ENCODE data around the gene LIN28A.
A peak's percentile ranks its signal among the peaks of the same experiment; 100 is the strongest.
"Not testable (repeated sequence)": the region's sequence is repeated elsewhere in the genome, so short reads cannot be mapped to it uniquely, and the experiment has no call there.

LIN28A gene, protein sequence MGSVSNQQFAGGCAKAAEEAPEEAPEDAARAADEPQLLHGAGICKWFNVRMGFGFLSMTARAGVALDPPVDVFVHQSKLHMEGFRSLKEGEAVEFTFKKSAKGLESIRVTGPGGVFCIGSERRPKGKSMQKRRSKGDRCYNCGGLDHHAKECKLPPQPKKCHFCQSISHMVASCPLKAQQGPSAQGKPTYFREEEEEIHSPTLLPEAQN

DNA sequence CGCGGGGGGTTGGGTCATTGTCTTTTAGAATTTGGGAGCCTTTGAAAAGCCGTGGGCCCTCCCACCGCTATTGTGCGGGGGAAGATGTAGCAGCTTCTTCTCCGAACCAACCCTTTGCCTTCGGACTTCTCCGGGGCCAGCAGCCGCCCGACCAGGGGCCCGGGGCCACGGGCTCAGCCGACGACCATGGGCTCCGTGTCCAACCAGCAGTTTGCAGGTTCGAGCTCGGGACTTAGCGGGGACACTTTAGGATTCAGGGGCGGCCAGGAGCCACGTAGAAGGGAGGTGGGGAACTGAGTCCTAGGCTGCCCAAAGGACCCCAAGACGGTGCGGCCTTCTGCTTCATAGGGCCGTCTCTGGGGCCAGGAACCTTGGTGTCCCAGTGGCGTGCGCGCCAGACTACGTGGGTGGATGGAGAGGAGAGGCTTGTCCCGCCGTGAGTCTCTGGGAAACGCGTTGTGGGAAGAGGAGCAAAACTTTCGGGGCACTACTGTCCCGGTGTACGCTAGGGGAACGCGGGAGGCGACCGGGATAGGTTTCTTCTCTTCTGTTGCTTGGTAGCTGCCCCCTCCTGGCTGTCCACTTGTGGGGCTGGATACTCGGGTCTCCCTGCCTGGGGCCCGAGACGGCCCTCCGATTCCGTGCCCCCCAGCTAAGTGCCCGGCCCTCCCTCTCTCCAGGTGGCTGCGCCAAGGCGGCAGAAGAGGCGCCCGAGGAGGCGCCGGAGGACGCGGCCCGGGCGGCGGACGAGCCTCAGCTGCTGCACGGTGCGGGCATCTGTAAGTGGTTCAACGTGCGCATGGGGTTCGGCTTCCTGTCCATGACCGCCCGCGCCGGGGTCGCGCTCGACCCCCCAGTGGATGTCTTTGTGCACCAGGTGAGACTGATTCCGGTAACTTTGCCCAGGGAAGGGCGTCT lies at the start of gene LIN28A:
Gene LIN28A (plus strand): TSS at position 112 of the 918 bp plus-strand sequence. CDS start 75 bp downstream, at position 187.
- H3K4me1 Mint-ChIP-seq: peaks cover 18% of the 10 kb centered on the region
- CTCF ChIA-PET: interaction anchor here (1.2 kb wide), 1 partner anchor 14 kb away, joined by 3 read pairs; no protein-coding TSS in a partner anchor
- H3K4me3 Mint-ChIP-seq: no peak within 1 kb of the TSS
- no peak for DNase-seq
- H3K36me3 Mint-ChIP-seq: no peaks in the 10 kb centered on the region
- peaks cover 77% of the 10 kb centered on the region for H3K27me3 Mint-ChIP-seq
- no peaks in the 10 kb centered on the region for H3K9me3 Mint-ChIP-seq
- H3K27ac Mint-ChIP-seq: no peak within 1 kb of the TSS

GRCh38 chr1:26361605-26362122 lies 49.0 kb upstream of the LIN28A start:
- no peaks in the 10 kb centered on the region for H3K9me3 Mint-ChIP-seq
- no peaks in the 10 kb centered on the region for H3K36me3 Mint-ChIP-seq
- no peak for DNase-seq
- no peak overlapping the region for H3K4me3 Mint-ChIP-seq
- peak overlapping the region; percentile 38 for H3K27ac Mint-ChIP-seq
- H3K27me3 Mint-ChIP-seq: peaks cover 71% of the 10 kb centered on the region
- peaks cover 59% of the 10 kb centered on the region for H3K4me1 Mint-ChIP-seq
- CTCF ChIA-PET: interaction anchor here (0.9 to 7.9 kb wide), 11 partner anchors 12 to 127 kb away, joined by 3 to 59 read pairs (median 5); partner anchors contain the start of genes CD52 and CEP85

- peaks cover 75% of the 10 kb centered on the region for H3K27me3 Mint-ChIP-seq
- no peak overlapping the region for H3K27ac Mint-ChIP-seq
- no peaks in the 10 kb centered on the region for H3K9me3 Mint-ChIP-seq
- no peak overlapping the region for H3K4me3 Mint-ChIP-seq
- CTCF ChIA-PET: interaction anchor here (0.6 to 7.9 kb wide), 14 partner anchors 11 to 128 kb away, joined by 3 to 59 read pairs (median 4); partner anchors contain the start of genes CD52 and CEP85
- peaks cover 56% of the 10 kb centered on the region for H3K4me1 Mint-ChIP-seq
- DNase-seq: no peak
- no peaks in the 10 kb centered on the region for H3K36me3 Mint-ChIP-seq
Observed at GRCh38 chr1:26362331-26362730, 48.3 kb upstream of the LIN28A start.

- CTCF ChIA-PET: interaction anchor here (0.5 to 7.9 kb wide), 26 partner anchors 10 to 130 kb away, joined by 3 to 59 read pairs (median 6); partner anchors contain the start of genes CD52, CEP85 and ZNF683
- Mint-ChIP-seq H3K4me3 (no peak overlapping the region), H3K9me3 (no peaks in the 10 kb centered on the region), H3K27me3 (peaks cover 79% of the 10 kb centered on the region), H3K27ac (no peak overlapping the region), H3K4me1 (peaks cover 47% of the 10 kb centered on the region), H3K36me3 (peaks cover 2% of the 10 kb centered on the region)
- peak; percentile 90 for DNase-seq
Observed at GRCh38 chr1:26363549-26364448, 46.8 kb upstream of the LIN28A start.

- Mint-ChIP-seq H3K4me1 (peaks cover 40% of the 10 kb centered on the region), H3K4me3 (no peak overlapping the region), H3K9me3 (peaks cover 2% of the 10 kb centered on the region), H3K27me3 (peaks cover 70% of the 10 kb centered on the region), H3K36me3 (peaks cover 3% of the 10 kb centered on the region), H3K27ac (no peak overlapping the region)
- DNase-seq: no peak
- CTCF ChIA-PET: interaction anchor here (0.5 to 7.9 kb wide), 22 partner anchors 9 to 131 kb away, joined by 3 to 59 read pairs (median 6); partner anchors contain the start of genes CD52, CEP85 and ZNF683
Observed at GRCh38 chr1:26364956-26365355, 45.7 kb upstream of the LIN28A start.

DNA sequence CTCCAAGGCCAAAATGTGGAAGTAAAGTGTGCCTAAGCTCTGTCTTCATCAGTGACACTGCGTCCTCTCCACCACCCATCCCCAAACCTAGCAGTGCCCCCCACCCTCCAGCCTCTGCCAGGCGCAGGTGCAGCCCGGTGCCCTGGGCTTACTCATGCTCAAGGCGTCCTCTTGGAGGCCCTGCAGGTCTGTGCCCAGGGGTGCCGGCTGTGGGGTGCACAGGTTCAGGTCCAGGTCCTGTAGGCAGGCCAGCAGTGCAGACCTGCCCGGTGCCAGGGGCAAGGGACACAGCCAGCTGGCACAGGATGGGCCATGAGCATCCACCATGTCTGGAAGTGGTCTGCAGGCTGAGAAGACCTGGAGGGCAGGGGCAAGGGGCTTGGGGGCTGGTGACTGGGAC lies 43.2 kb upstream of the LIN28A start:
- Mint-ChIP-seq H3K27ac (no peak overlapping the region), H3K27me3 (peaks cover 53% of the 10 kb centered on the region), H3K36me3 (peaks cover 13% of the 10 kb centered on the region), H3K4me3 (no peak overlapping the region), H3K9me3 (peaks cover 11% of the 10 kb centered on the region), H3K4me1 (peaks cover 51% of the 10 kb centered on the region)
- CTCF ChIA-PET: no interaction called here
- DNase-seq: no peak

DNA sequence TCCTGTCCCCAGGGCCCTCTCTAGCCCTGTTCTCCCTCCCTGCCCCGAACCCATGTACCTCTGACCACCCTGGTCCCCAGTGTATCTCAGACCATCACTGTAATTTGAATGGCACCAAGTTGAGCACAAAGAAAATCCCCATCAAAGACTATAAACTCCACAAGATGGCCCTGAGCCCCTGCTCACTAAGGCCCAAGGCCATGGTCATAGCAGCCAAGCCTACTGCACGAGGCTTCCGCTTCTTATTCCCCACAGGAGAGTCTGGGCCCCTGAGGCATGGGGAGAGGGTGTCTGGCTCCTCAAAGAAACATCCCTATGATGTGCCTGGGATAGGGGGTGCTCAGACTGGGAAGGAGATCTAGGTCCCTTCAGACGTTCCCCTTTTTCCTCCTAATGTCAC lies 42.6 kb upstream of the LIN28A start:
- CTCF ChIA-PET: no interaction called here
- H3K27ac Mint-ChIP-seq: no peak overlapping the region
- no peak overlapping the region for H3K4me3 Mint-ChIP-seq
- H3K27me3 Mint-ChIP-seq: peaks cover 47% of the 10 kb centered on the region
- peaks cover 11% of the 10 kb centered on the region for H3K9me3 Mint-ChIP-seq
- DNase-seq: no peak
- H3K36me3 Mint-ChIP-seq: peaks cover 13% of the 10 kb centered on the region
- peaks cover 53% of the 10 kb centered on the region for H3K4me1 Mint-ChIP-seq

- Mint-ChIP-seq H3K27me3 (peaks cover 42% of the 10 kb centered on the region), H3K9me3 (peaks cover 11% of the 10 kb centered on the region), H3K36me3 (peaks cover 13% of the 10 kb centered on the region), H3K27ac (no peak overlapping the region), H3K4me1 (peaks cover 53% of the 10 kb centered on the region), H3K4me3 (no peak overlapping the region)
- CTCF ChIA-PET: interaction anchor here (1.8 kb wide), 1 partner anchor 10 kb away, joined by 6 read pairs; no protein-coding TSS in a partner anchor
- no peak for DNase-seq
Observed at GRCh38 chr1:26368486-26368885, 42.1 kb upstream of the LIN28A start.

GRCh38 chr1:26370591-26371382 lies 39.8 kb upstream of the LIN28A start:
- Mint-ChIP-seq H3K27ac (peak overlapping the region; percentile 20), H3K4me3 (no peak overlapping the region), H3K9me3 (peaks cover 11% of the 10 kb centered on the region), H3K36me3 (peaks cover 13% of the 10 kb centered on the region), H3K27me3 (peaks cover 24% of the 10 kb centered on the region), H3K4me1 (peaks cover 62% of the 10 kb centered on the region)
- DNase-seq: no peak
- CTCF ChIA-PET: no interaction called here

DNA sequence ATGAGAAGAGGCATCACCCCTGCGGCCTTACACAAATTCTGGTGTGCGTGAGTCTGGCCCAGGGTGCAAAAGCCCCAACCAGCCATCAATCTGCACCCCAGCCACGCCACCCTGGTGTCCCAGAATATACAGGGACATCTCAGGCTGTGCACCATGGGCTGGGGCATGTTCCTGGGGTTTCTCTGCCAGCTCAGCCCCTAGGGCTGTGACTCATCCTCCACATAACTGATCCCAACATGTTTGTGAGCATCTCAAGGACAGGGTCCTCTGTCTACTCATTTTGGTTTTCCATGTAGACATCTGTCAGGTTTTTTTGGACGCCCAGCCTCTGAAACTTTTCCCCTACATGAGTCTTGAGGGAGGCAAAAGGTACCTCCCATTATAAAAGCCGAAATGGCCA lies 38.6 kb upstream of the LIN28A start:
- CTCF ChIA-PET: no interaction called here
- no peak overlapping the region for H3K4me3 Mint-ChIP-seq
- peaks cover 74% of the 10 kb centered on the region for H3K4me1 Mint-ChIP-seq

GRCh38 chr1:26372611-26373010 lies 38.0 kb upstream of the LIN28A start, which contains the start of gene ZNF683:
TSS of gene ZNF683 (minus strand) at chr1:26372750. CDS start at chr1:26368571, 4,179 bp downstream.
- H3K4me1 Mint-ChIP-seq: peaks cover 80% of the 10 kb centered on the region
- CTCF ChIA-PET: interaction anchor here (3.4 kb wide), 1 partner anchor 8 kb away, joined by 32 read pairs; no protein-coding TSS in a partner anchor
- H3K4me3 Mint-ChIP-seq: peak within 1 kb of the TSS; percentile 14
- peak within 1 kb of the TSS; percentile 86 for H3K27ac Mint-ChIP-seq
- peaks cover 11% of the 10 kb centered on the region for H3K9me3 Mint-ChIP-seq
- H3K36me3 Mint-ChIP-seq: peaks cover 15% of the 10 kb centered on the region
- H3K27me3 Mint-ChIP-seq, DNase-seq: not testable (repeated sequence)

More for the DNA sequence above, 38.6 kb upstream of the LIN28A start:
- DNase-seq: no peak
- peaks cover 14% of the 10 kb centered on the region for H3K27me3 Mint-ChIP-seq
- peaks cover 11% of the 10 kb centered on the region for H3K9me3 Mint-ChIP-seq
- H3K36me3 Mint-ChIP-seq: peaks cover 15% of the 10 kb centered on the region
- peak overlapping the region; percentile 86 for H3K27ac Mint-ChIP-seq

DNA sequence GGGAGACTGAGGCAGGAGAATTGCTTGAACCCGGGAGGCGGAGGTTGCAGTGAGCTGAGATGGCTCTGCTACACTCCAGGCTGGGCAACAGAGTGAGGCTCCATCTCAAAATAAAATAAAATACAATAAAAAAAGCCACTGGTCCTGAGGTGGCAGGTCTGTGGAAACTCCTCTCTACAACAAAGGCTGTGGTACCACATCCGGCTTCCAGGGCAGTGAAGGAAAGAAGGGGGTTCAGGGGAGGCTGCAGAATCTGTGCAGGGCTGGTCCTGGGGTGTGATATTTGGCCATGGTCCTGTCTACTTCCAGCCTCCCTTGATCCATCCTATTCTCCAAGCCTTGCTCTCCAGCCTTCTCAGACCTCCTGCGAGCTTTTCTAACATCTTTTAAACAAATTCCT lies 37.3 kb upstream of the LIN28A start:
- H3K27me3 Mint-ChIP-seq: peaks cover 4% of the 10 kb centered on the region
- peak overlapping the region; percentile 86 for H3K27ac Mint-ChIP-seq
- peaks cover 87% of the 10 kb centered on the region for H3K4me1 Mint-ChIP-seq
- H3K9me3 Mint-ChIP-seq: peaks cover 11% of the 10 kb centered on the region
- CTCF ChIA-PET: interaction anchor here (0.8 to 3.4 kb wide), 2 partner anchors 9 to 11 kb away, joined by 3 to 32 read pairs; no protein-coding TSS in a partner anchor
- DNase-seq: peak; percentile 77
- peak overlapping the region; percentile 14 for H3K4me3 Mint-ChIP-seq
- H3K36me3 Mint-ChIP-seq: peaks cover 15% of the 10 kb centered on the region
